Transverse colon (tissue), 4 donors: ENCODE measurements around the gene RAB3IL1. TPM values are rescaled to one million over a fixed set of nuclear protein-coding genes. Genes with fewer than 3 reads are reported as not detected.

ENCODE experiments used
- DNase-seq: peaks from one replicate; pipeline ENCODE4 v3.0.0-alpha.2; 2019
- H3K27ac ChIP-seq, 4 donors: fragments of 200-600 bp; sonication (generic); 2 replicates each; pipeline ENCODE4 v1.5.1; 2016 to 2018; ENCODE audit warnings: inconsistent platforms in 4 of 4
- H3K27me3 ChIP-seq: fragments of 200-600 bp; sonication (generic); 2 replicates; pipeline ENCODE4 v1.5.1; 2017; ENCODE audit warnings: inconsistent platforms
- H3K36me3 ChIP-seq, 4 donors: fragments of 200-600 bp; sonication (generic); 2 replicates each; pipeline ENCODE4 v1.5.1; 2017 to 2019; ENCODE audit warnings: inconsistent platforms in 4 of 4
- H3K4me1 ChIP-seq, 4 donors: fragments of 200-600 bp; sonication (generic); 2 replicates each; pipeline ENCODE4 v1.5.1; 2017 to 2020; ENCODE audit warnings: inconsistent platforms in 4 of 4
- H3K4me3 ChIP-seq, 4 donors: fragments of 200-600 bp; sonication (generic); 1 replicate in 1 of 4; 2 replicates in 3 of 4; pipeline versions ENCODE4 v1.5.1 to v1.6.1; 2017 to 2019; ENCODE audit warnings: inconsistent platforms in 4 of 4
- H3K9me3 ChIP-seq, 2 donors: fragments of 200-600 bp; sonication (generic); 2 replicates each; pipeline ENCODE4 v1.5.1; 2017 to 2019; ENCODE audit warnings: inconsistent platforms in 2 of 2
- EP300 ChIP-seq: sonication (generic); formaldehyde crosslinking; IDR thresholded peaks from one replicate; pipeline ENCODE4 v1.6.1; 2017; ENCODE audit warnings: antibody characterized with exemption, low read depth
- POLR2A ChIP-seq: fragments of 450-650 bp; IDR thresholded peaks from one replicate; pipeline ENCODE4 v1.6.1; 2016; ENCODE audit warnings: antibody characterized with exemption, mild to moderate bottlenecking, moderate library complexity
- POLR2AphosphoS5 ChIP-seq, 3 donors: sonication (generic); formaldehyde crosslinking; IDR thresholded peaks; one replicate each; pipeline ENCODE4 v1.6.1; 2016; ENCODE audit warnings: antibody characterized with exemption in 3 of 3
- WGBS, 2 donors: methylation state at CpG; one replicate each; pipeline ENCODE4 v1.1.5; 2018; ENCODE audit warnings: low coverage in 1 of 2; 5-methylcytosine and 5-hydroxymethylcytosine counted together
- in situ Hi-C, 4 donors: fragments of 200-750 bp; cut with MboI; loops; one replicate each; pipeline versions ENCODE4 v1.15.0 to v1.15.1; 2017; ENCODE audit warnings: low sequenced_read_pairs in 3 of 4, low pct_ligation_motif_present in 1 of 4, low pct_unique_long_range_greater_than_20kb in 1 of 4
- intact Hi-C: fragments of 100-400 bp; cut with DNase I; formaldehyde crosslinking; loops from one replicate; pipeline ENCODE4 v1.15.1; 2023; ENCODE audit warnings: low total_unique reads
- total RNA-seq, 4 donors: library from RNA; depleted of rRNA; stranded (reverse); fragments of >200 nt; gene quantifications; one replicate each; pipeline ENCODE4 v1.1.0, GENCODE V29; 2016
- TF ChIP-seq, protein P1 (sequence below), 5 experiments: fragments of 200-600 bp in 3 of 5; fragments of 450-650 bp in 2 of 5; sonication (generic) in 3 of 5; IDR thresholded peaks; 1 replicate in 2 of 5; 2 replicates in 3 of 5; pipeline ENCODE4 v1.5.1; 2016 to 2017; ENCODE audit warnings: antibody characterized with exemption in 5 of 5, inconsistent platforms in 3 of 5, mild to moderate bottlenecking in 2 of 5, moderate library complexity in 1 of 5

Gene RAB3IL1
- total RNA-seq, 4 donors from 2014 or later: 1.2 to 7.6 (median 5.9) TPM

DNA sequence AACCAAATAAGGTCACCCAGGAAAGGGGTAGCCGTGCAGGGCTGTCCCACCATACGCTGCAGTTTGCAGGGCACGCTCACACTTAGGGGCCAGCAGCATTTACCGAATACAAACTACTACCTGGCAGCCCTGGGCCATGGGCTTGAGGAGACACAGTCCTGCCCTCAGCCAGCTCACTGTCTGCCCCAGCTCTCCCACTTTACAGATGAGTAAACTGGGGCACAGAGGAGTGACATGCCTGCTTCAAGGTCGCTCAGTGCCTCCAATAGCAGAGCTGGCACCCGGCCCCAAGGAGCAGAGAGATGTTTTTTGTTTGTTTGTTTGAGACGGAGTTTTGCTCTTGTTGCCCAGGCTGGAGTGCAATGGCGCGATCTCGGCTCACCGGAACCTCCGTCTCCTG, 28.8 kb downstream of the RAB3IL1 start:
- intact Hi-C loops: no loop called here
- 88% methylated on average over 12 of the region's 12 CpGs; no CpG with 5 or more reads in 1 of the 2 donors for WGBS, 2 donors
- Histone ChIP-seq H3K4me1 (peaks cover 6 to 25% (median 14%) of the 10 kb centered on the region in 4 donors), H3K36me3 (no peaks in the 10 kb centered on the region), H3K27me3 (no peaks in the 10 kb centered on the region), H3K27ac (peak overlapping the region; percentile 21 to 65 (median 59)), H3K4me3 (no peak overlapping the region), H3K9me3 (no peaks in the 10 kb centered on the region)
- no peak for TF ChIP-seq POLR2AphosphoS5 (IDR thresholded peaks at IDR 0.05)
- no peak for TF ChIP-seq POLR2A
- TF ChIP-seq, protein P1, sequence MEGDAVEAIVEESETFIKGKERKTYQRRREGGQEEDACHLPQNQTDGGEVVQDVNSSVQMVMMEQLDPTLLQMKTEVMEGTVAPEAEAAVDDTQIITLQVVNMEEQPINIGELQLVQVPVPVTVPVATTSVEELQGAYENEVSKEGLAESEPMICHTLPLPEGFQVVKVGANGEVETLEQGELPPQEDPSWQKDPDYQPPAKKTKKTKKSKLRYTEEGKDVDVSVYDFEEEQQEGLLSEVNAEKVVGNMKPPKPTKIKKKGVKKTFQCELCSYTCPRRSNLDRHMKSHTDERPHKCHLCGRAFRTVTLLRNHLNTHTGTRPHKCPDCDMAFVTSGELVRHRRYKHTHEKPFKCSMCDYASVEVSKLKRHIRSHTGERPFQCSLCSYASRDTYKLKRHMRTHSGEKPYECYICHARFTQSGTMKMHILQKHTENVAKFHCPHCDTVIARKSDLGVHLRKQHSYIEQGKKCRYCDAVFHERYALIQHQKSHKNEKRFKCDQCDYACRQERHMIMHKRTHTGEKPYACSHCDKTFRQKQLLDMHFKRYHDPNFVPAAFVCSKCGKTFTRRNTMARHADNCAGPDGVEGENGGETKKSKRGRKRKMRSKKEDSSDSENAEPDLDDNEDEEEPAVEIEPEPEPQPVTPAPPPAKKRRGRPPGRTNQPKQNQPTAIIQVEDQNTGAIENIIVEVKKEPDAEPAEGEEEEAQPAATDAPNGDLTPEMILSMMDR (IDR thresholded peaks at IDR 0.05): no peak
- TF ChIP-seq EP300: no peak
- DNase-seq: no peak
- in situ Hi-C loops: loop anchor here in 3 of 4 donors (10.0 to 25.0 kb wide), 3 partner anchors 174 to 199 kb away; no protein-coding TSS in a partner anchor

DNA sequence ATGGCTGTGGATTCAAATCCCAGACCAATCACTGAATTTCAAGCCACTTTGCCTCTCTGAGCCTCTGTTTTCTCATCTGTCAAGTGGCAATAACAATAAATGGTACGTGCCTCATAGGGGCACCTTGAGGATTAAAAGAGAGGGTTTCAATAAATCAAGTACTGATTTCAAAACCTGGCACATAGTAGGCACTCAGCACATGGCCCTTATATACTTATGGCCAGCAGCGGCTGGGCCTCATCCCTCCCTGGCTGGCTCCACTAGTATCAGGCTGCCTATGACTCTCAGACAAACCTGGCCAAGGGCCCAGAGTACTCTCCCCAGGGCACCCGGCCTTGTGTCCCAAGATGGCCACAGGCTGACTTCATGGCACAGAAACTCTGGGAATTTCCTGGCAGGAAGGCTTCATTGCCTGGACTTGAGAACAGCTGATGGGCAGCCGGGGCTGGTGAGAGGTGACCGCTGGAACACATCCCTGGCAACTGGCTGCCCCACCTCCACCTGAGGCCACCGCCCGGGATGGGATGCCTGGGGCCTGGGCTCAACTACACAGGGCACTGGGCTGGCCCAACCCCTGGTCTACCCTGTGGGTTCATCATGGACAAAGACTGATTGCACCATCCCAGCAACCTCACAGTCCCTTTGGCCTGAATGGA, 29.4 kb downstream of the RAB3IL1 start:
- WGBS, 2 donors: 69% methylated on average over 7 of the region's 7 CpGs; no CpG with 5 or more reads in 1 of the 2 donors
- in situ Hi-C loops: loop anchor here in 3 of 4 donors (10.0 to 25.0 kb wide), 3 partner anchors 174 to 199 kb away; no protein-coding TSS in a partner anchor
- Histone ChIP-seq H3K9me3 (no peaks in the 10 kb centered on the region), H3K36me3 (no peaks in the 10 kb centered on the region), H3K4me3 (no peak overlapping the region), H3K27me3 (no peaks in the 10 kb centered on the region), H3K4me1 (peaks cover 6 to 25% (median 14%) of the 10 kb centered on the region in 4 donors), H3K27ac (peak overlapping the region; percentile 21 to 65 (median 59))
- DNase-seq: peak; percentile 39
- intact Hi-C loops: no loop called here
- no peak for TF ChIP-seq POLR2A
- no peak for TF ChIP-seq EP300
- TF ChIP-seq POLR2AphosphoS5 (IDR thresholded peaks at IDR 0.05): peak in 2 of 3 donors; percentile 25 to 40
- TF ChIP-seq, protein P1 (IDR thresholded peaks at IDR 0.05): no peak

DNA sequence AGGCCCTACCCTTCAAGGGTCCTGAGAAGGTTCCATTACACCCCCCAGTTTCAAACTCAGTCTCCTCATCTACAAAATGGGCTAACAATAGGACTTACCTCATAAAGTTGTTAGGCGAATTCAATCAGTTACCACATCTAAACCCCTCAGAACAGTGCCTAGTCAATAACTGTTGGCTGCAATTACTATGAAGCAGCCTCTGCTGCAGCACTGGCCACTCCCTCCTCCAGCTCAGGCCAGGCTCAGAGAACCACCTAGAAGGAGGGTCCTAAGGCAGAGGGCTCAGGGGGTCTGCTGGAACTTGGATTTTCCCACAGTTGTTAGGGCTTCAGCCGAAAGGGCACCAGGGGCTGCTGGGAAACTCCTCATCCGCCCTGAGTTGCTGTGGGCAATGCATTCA, 30.7 kb downstream of the RAB3IL1 start:
- 83 to 90% methylated on average over 2 to 3 of the region's 3 CpGs for WGBS, 2 donors
- intact Hi-C loops: no loop called here
- peaks cover 6 to 20% (median 10%) of the 10 kb centered on the region in 4 donors for H3K4me1 ChIP-seq
- H3K9me3 ChIP-seq: no peaks in the 10 kb centered on the region
- no peak overlapping the region for H3K4me3 ChIP-seq
- in situ Hi-C loops: loop anchor here in 3 of 4 donors (10.0 to 25.0 kb wide), 3 partner anchors 176 to 201 kb away; no protein-coding TSS in a partner anchor
- H3K36me3 ChIP-seq: no peaks in the 10 kb centered on the region
- H3K27me3 ChIP-seq: no peaks in the 10 kb centered on the region
- no peak for TF ChIP-seq POLR2A
- TF ChIP-seq EP300: no peak
- no peak for TF ChIP-seq POLR2AphosphoS5 (IDR thresholded peaks at IDR 0.05)
- TF ChIP-seq, protein P1 (IDR thresholded peaks at IDR 0.05): no peak
- DNase-seq: no peak
- H3K27ac ChIP-seq: no peak overlapping the region

DNA sequence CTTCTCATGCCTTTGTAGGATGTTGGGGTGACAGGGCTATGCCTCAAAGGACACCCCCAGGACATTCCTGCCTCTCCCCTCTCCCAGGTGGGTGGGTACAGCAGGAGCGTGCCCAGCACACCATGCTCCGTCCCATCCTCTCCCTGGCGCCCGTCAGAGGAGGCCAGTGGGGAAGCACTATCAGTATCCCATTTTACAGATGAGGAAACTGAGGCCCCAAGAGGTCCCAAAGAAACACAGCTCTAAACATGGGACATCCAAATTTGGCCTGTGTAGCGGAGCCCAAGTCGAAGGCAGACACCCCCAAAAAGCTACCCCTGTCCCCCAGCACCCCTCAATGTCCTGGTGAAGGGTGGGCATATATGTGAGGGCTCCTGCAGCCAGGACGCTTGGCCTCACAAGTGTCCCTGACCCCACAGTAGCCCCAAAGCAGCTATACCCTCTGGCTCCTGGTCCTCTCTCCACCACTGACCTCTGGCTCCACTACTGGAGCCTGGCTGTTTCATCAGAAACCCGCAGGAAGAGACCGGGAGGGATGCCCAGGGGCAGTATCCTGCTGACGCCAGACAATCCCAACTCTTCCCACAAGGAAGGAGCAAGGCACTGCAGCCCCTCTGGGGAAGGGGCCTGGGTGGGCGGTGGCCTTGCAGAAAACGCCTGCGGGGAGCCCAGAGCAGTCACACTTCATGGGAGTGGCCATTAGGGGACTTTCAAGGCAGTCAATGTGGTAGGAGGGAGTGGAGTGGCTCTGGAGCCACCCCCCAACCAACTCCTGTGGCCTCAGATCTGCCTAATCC, 31.4 kb downstream of the RAB3IL1 start:
- Histone ChIP-seq H3K27me3 (no peaks in the 10 kb centered on the region), H3K4me1 (peaks cover 6 to 18% (median 9%) of the 10 kb centered on the region in 4 donors), H3K36me3 (no peaks in the 10 kb centered on the region), H3K9me3 (no peaks in the 10 kb centered on the region), H3K27ac (no peak overlapping the region), H3K4me3 (no peak overlapping the region)
- no peak for DNase-seq
- intact Hi-C loops: no loop called here
- no peak for TF ChIP-seq POLR2A
- no peak for TF ChIP-seq POLR2AphosphoS5 (IDR thresholded peaks at IDR 0.05)
- TF ChIP-seq, protein P1 (IDR thresholded peaks at IDR 0.05): no peak
- no peak for TF ChIP-seq EP300
- WGBS, 2 donors: 90% methylated on average over 13 of the region's 13 CpGs; no CpG with 5 or more reads in 1 of the 2 donors
- in situ Hi-C loops: loop anchor here in 3 of 4 donors (10.0 to 25.0 kb wide), 3 partner anchors 176 to 201 kb away; no protein-coding TSS in a partner anchor
